22Rv1 (cell line): ENCODE results near the gene TMEM130.

Source experiments
- ZFX ChIP-seq: fragments of 450-650 bp; IDR thresholded peaks from 2 replicates; pipeline ENCODE4 v1.6.1; 2017; ENCODE audit warnings: antibody characterized with exemption, borderline replicate concordance
- TF ChIP-seq, protein P1 (sequence below): fragments of 450-650 bp; IDR thresholded peaks from 2 replicates; pipeline ENCODE4 v1.5.1; 2017; ENCODE audit warnings: mild to moderate bottlenecking

DNA sequence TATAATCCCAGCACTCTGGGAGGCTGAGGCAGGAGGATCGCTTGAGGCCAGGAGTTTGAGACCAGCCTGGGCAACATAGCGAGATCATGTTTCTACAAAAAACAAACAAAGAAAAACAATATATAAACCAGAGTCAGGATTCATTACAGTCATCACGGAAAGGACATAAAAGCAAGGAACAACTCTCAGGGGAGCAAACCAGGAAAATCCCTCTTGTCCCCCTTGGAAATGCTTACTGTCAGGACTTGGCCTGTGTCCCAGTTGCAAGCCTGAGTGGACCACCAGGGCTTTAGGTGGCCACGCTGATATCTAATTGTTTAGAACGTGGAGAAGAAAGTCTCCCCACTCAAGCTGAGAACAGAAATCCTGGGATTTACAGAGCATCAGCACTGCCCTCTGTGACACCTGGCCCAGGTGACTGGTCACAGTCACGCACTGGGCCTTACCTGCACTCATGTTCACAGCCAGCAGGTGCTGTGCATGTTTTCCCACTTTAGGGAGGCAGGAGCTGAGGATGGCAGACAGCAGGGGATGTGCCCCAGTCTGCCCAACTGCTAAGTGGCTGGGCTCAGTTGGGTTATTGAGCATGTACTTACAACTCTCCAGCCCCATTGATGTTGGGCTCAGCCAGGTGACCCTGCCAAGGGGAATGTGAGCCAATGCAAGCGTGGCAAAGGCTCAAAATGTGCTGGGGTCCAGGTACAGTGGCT is 60.9 kb downstream of the TMEM130 start:
- TF ChIP-seq, protein P1, sequence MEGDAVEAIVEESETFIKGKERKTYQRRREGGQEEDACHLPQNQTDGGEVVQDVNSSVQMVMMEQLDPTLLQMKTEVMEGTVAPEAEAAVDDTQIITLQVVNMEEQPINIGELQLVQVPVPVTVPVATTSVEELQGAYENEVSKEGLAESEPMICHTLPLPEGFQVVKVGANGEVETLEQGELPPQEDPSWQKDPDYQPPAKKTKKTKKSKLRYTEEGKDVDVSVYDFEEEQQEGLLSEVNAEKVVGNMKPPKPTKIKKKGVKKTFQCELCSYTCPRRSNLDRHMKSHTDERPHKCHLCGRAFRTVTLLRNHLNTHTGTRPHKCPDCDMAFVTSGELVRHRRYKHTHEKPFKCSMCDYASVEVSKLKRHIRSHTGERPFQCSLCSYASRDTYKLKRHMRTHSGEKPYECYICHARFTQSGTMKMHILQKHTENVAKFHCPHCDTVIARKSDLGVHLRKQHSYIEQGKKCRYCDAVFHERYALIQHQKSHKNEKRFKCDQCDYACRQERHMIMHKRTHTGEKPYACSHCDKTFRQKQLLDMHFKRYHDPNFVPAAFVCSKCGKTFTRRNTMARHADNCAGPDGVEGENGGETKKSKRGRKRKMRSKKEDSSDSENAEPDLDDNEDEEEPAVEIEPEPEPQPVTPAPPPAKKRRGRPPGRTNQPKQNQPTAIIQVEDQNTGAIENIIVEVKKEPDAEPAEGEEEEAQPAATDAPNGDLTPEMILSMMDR, result no peak
- TF ChIP-seq ZFX, result no peak
